HG03575 (cell line): Measurements from ENCODE around the gene TNFRSF6B.
"Not testable (repeated sequence)": the region's sequence is repeated elsewhere in the genome, so short reads cannot be mapped to it uniquely, and the experiment has no call there.

Experiments used
- ATAC-seq: cut with Tn5 transposase; IDR thresholded peaks from one replicate; pipeline ENCODE4 v1.9.1; 2021; ENCODE audit not compliant: unreplicated experiment, insufficient number of reproducible peaks, low FRiP score; ENCODE audit errors: extremely low read depth

The TNFRSF6B gene

GRCh38 chr20:63696628-63697356, at the start of gene TNFRSF6B:
TSS of gene TNFRSF6B (plus strand) at chr20:63696652. CDS start at chr20:63696768, 116 bp downstream.
- no peak for ATAC-seq

GRCh38 chr20:63648190-63648589, 48.3 kb upstream of the TNFRSF6B start:
- ATAC-seq: no peak

GRCh38 chr20:63648895-63649589, 47.4 kb upstream of the TNFRSF6B start:
- no peak for ATAC-seq

GRCh38 chr20:63650486-63650885, 46.0 kb upstream of the TNFRSF6B start:
- ATAC-seq: not testable (repeated sequence)

GRCh38 chr20:63651942-63652191, 44.6 kb upstream of the TNFRSF6B start:
- no peak for ATAC-seq

GRCh38 chr20:63652192-63652980, 44.1 kb upstream of the TNFRSF6B start:
- no peak for ATAC-seq

GRCh38 chr20:63653041-63653973, 43.1 kb upstream of the TNFRSF6B start, which contains the start of gene STMN3:
TSS of gene STMN3 (minus strand) at chr20:63653424. CDS start at chr20:63653345, 79 bp downstream.
- no peak for ATAC-seq

- ATAC-seq: no peak
Measured at GRCh38 chr20:63653974-63654668, 42.3 kb upstream of the TNFRSF6B start.

GRCh38 chr20:63655249-63655648, 41.2 kb upstream of the TNFRSF6B start:
- no peak for ATAC-seq

- ATAC-seq: no peak
Measured at GRCh38 chr20:63656451-63656850, 40.0 kb upstream of the TNFRSF6B start.

- no peak for ATAC-seq
Measured at GRCh38 chr20:63657260-63657936, 39.1 kb upstream of the TNFRSF6B start.

GRCh38 chr20:63657937-63658748, 38.3 kb upstream of the TNFRSF6B start, which contains the start of gene RTEL1:
TSS of gene RTEL1 (plus strand) at chr20:63658312. CDS start at chr20:63659403, 1,091 bp downstream.
- ATAC-seq: no peak

GRCh38 chr20:63658749-63659187, 37.7 kb upstream of the TNFRSF6B start:
- ATAC-seq: no peak

- no peak for ATAC-seq
Measured at GRCh38 chr20:63659370-63659769, 37.1 kb upstream of the TNFRSF6B start.

- not testable (repeated sequence) for ATAC-seq
Measured at GRCh38 chr20:63660174-63660573, 36.3 kb upstream of the TNFRSF6B start.

- no peak for ATAC-seq
Measured at GRCh38 chr20:63660622-63661021, 35.8 kb upstream of the TNFRSF6B start.

GRCh38 chr20:63661108-63661507, 35.3 kb upstream of the TNFRSF6B start:
- ATAC-seq: no peak
